HEK293 (cell line): ENCODE measurements around the gene LENEP.

Source experiments
- CTCF ChIA-PET: fragments of 350-600 bp; formaldehyde crosslinking; extraction: SDS; loops from one replicate; lab custom pipeline; 2021; ENCODE audit warnings: antibody characterized with exemption; lab: Yijun Ruan, JAX
- POLR2A ChIA-PET: fragments of 300-600 bp; formaldehyde crosslinking; extraction: SDS; loops from one replicate; lab custom pipeline; 2020; ENCODE audit warnings: antibody characterized with exemption, inconsistent platforms; lab: Yijun Ruan, JAX
- H3K27ac ChIP-seq: fragments of 200-500 bp; sonication (Bioruptor generic); 2 replicates; pipeline ENCODE4 v1.5.1; 2014; ENCODE audit warnings: low read depth, low read length, control low read depth, inconsistent platforms; ENCODE audit errors: extremely low read depth
- H3K36me3 ChIP-seq, 2 experiments: fragments of 200-500 bp in 1 of 2; sonication (Bioruptor generic) in 1 of 2; 1 replicate in 1 of 2; 2 replicates in 1 of 2; pipeline ENCODE4 v1.5.1; 2014 to 2017; ENCODE audit warnings: inconsistent platforms in 2 of 2, low read length in 2 of 2; ENCODE audit not compliant: control insufficient read depth in 2 of 2, insufficient read depth in 1 of 2
- H3K4me1 ChIP-seq: fragments of 200-500 bp; sonication (Bioruptor generic); 2 replicates; pipeline ENCODE4 v1.5.1; 2014; ENCODE audit warnings: mild to moderate bottlenecking, low read length, inconsistent platforms; ENCODE audit not compliant: control insufficient read depth, insufficient read depth
- H3K4me3 ChIP-seq: 2 replicates; pipeline ENCODE4 v1.5.1; 2011; ENCODE audit warnings: low read depth, mild to moderate bottlenecking, control low read depth, low read length, moderate library complexity
- H3K9me3 ChIP-seq: fragments of 200-500 bp; sonication (Bioruptor generic); 2 replicates; pipeline ENCODE4 v1.5.1; 2014; ENCODE audit warnings: low read depth, low read length, inconsistent platforms; ENCODE audit not compliant: control insufficient read depth, insufficient read depth
- EGR2 ChIP-seq: fragments of 450-650 bp; formaldehyde crosslinking; IDR thresholded peaks from 2 replicates; pipeline ENCODE4 v1.5.1; 2016; ENCODE audit warnings: low read depth, missing biosample characterization, missing genetic modification characterization
- FEZF1 ChIP-seq: fragments of 450-650 bp; formaldehyde crosslinking; IDR thresholded peaks from 2 replicates; pipeline ENCODE4 v1.5.1; 2016; ENCODE audit warnings: missing biosample characterization, missing genetic modification characterization
- GFI1B ChIP-seq: fragments of 450-650 bp; formaldehyde crosslinking; IDR thresholded peaks from 2 replicates; pipeline ENCODE4 v1.5.1; 2016; ENCODE audit warnings: missing biosample characterization, missing genetic modification characterization
- GLIS1 ChIP-seq: fragments of 450-650 bp; formaldehyde crosslinking; IDR thresholded peaks from 2 replicates; pipeline ENCODE4 v1.5.1; 2016; ENCODE audit warnings: missing biosample characterization, missing genetic modification characterization
- KLF17 ChIP-seq: fragments of 450-650 bp; formaldehyde crosslinking; IDR thresholded peaks from 2 replicates; pipeline ENCODE4 v1.5.1; 2016; ENCODE audit warnings: missing biosample characterization, missing genetic modification characterization
- PRDM1 ChIP-seq: fragments of 450-650 bp; formaldehyde crosslinking; IDR thresholded peaks from 2 replicates; pipeline ENCODE4; 2016; ENCODE audit warnings: missing biosample characterization, missing genetic modification characterization
- PRDM10 ChIP-seq: fragments of 450-650 bp; formaldehyde crosslinking; IDR thresholded peaks from 2 replicates; pipeline ENCODE4 v1.5.1; 2016; ENCODE audit warnings: missing biosample characterization, missing genetic modification characterization
- REPIN1 ChIP-seq: fragments of 450-650 bp; formaldehyde crosslinking; IDR thresholded peaks from 2 replicates; pipeline ENCODE4 v1.5.1; 2017; ENCODE audit warnings: missing biosample characterization, missing genetic modification characterization, low read depth
- WT1 ChIP-seq: fragments of 450-650 bp; formaldehyde crosslinking; IDR thresholded peaks from 2 replicates; pipeline ENCODE4 v1.5.1; 2016; ENCODE audit warnings: missing biosample characterization, missing genetic modification characterization
- ZBTB21 ChIP-seq: fragments of 450-650 bp; formaldehyde crosslinking; IDR thresholded peaks from 2 replicates; pipeline ENCODE4 v1.5.1; 2017; ENCODE audit warnings: missing biosample characterization, missing genetic modification characterization
- ZFHX2 ChIP-seq: fragments of 450-650 bp; formaldehyde crosslinking; conservative IDR thresholded peaks from 2 replicates; pipeline ENCODE4 v1.5.1; 2016; ENCODE audit warnings: missing biosample characterization, missing genetic modification characterization
- ZIC2 ChIP-seq: fragments of 450-650 bp; formaldehyde crosslinking; IDR thresholded peaks from 2 replicates; pipeline ENCODE4 v1.5.1; 2016; ENCODE audit warnings: missing biosample characterization, missing genetic modification characterization
- ZNF138 ChIP-seq: fragments of 450-650 bp; formaldehyde crosslinking; IDR thresholded peaks from 2 replicates; pipeline ENCODE4 v1.5.1; 2016; ENCODE audit warnings: missing biosample characterization, missing genetic modification characterization, borderline replicate concordance
- ZNF280D ChIP-seq: fragments of 450-650 bp; formaldehyde crosslinking; IDR thresholded peaks from 2 replicates; pipeline ENCODE4 v1.5.1; 2016; ENCODE audit warnings: missing biosample characterization, missing genetic modification characterization
- ZNF362 ChIP-seq: fragments of 450-650 bp; formaldehyde crosslinking; IDR thresholded peaks from 2 replicates; pipeline ENCODE4 v1.5.1; 2016; ENCODE audit warnings: missing biosample characterization, missing genetic modification characterization
- ZNF416 ChIP-seq: fragments of 450-650 bp; formaldehyde crosslinking; IDR thresholded peaks from 2 replicates; pipeline ENCODE4 v1.5.1; 2016; ENCODE audit warnings: missing biosample characterization, missing genetic modification characterization
- ZNF510 ChIP-seq: fragments of 450-650 bp; formaldehyde crosslinking; IDR thresholded peaks from 2 replicates; pipeline ENCODE4 v1.5.1; 2018; ENCODE audit warnings: mild to moderate bottlenecking, missing genetic modification characterization, missing biosample characterization; ENCODE audit not compliant: insufficient replicate concordance
- ZNF623 ChIP-seq: fragments of 450-650 bp; formaldehyde crosslinking; IDR thresholded peaks from 2 replicates; pipeline ENCODE4 v1.5.1; 2016; ENCODE audit warnings: missing biosample characterization, missing genetic modification characterization
- ZNF704 ChIP-seq: fragments of 450-650 bp; formaldehyde crosslinking; IDR thresholded peaks from 2 replicates; pipeline ENCODE4 v1.5.1; 2016; ENCODE audit warnings: missing biosample characterization, missing genetic modification characterization
- ZSCAN16 ChIP-seq: fragments of 450-650 bp; formaldehyde crosslinking; IDR thresholded peaks from 2 replicates; pipeline ENCODE4 v1.5.1; 2016; ENCODE audit warnings: missing biosample characterization, missing genetic modification characterization

Gene LENEP

GRCh38 chr1:155037043-155037442 lies 43.7 kb downstream of the LENEP start (continued):
- no peak for TF ChIP-seq ZNF280D (tag by site-specific recombination)
- no peak for TF ChIP-seq GFI1B
- no peak for TF ChIP-seq ZNF704 (tag by site-specific recombination)
- TF ChIP-seq ZNF362 (tag by site-specific recombination), result no peak
- no peak for TF ChIP-seq ZNF416
- TF ChIP-seq ZBTB21, result no peak
- peak; percentile 73 for TF ChIP-seq ZIC2
- TF ChIP-seq REPIN1 (tag by site-specific recombination), result no peak

- Histone ChIP-seq H3K4me1 (no peaks in the 10 kb centered on the region), H3K27ac (no peak overlapping the region), H3K9me3 (no peaks in the 10 kb centered on the region), H3K36me3 (no peaks in the 10 kb centered on the region), H3K4me3 (no peak overlapping the region)
- TF ChIP-seq ZSCAN16 (tag by site-specific recombination), result no peak
- peak; percentile 64 for TF ChIP-seq ZFHX2 (tag by site-specific recombination)
- TF ChIP-seq EGR2 (tag by site-specific recombination), result peak; percentile 63
- ChIA-PET POLR2A (interaction anchor here (0.7 to 0.8 kb wide), 2 partner anchors 412 to 479 kb away, joined by 4 to 7 read pairs; no protein-coding TSS in a partner anchor), CTCF (interaction anchor here (0.8 to 7.4 kb wide), 8 partner anchors 11 to 47 kb away, joined by 3 to 38 read pairs (median 4); partner anchors contain the start of gene ADAM15)
Observed at GRCh38 chr1:155037851-155038441, 44.6 kb downstream of the LENEP start.

- Histone ChIP-seq H3K9me3 (no peaks in the 10 kb centered on the region), H3K27ac (no peak overlapping the region), H3K36me3 (no peaks in the 10 kb centered on the region), H3K4me1 (no peaks in the 10 kb centered on the region), H3K4me3 (no peak overlapping the region)
- ChIA-PET CTCF (interaction anchor here (0.6 to 7.4 kb wide), 10 partner anchors 10 to 81 kb away, joined by 3 to 38 read pairs (median 4); partner anchors contain the start of genes ADAM15 and PYGO2), POLR2A (no interaction called here)
- peak; percentile 38; the same call in 1 of the 2 replicates for TF ChIP-seq ZSCAN16 (tag by site-specific recombination)
- peak; percentile 71 for TF ChIP-seq KLF17 (tag by site-specific recombination)
- no peak for TF ChIP-seq FEZF1 (tag by site-specific recombination)
- no peak for TF ChIP-seq ZNF623
- peak; percentile 55 for TF ChIP-seq WT1
- no peak for TF ChIP-seq ZNF510 (tag by site-specific recombination)
- TF ChIP-seq PRDM10 (tag by site-specific recombination), result 0 out of 2 replicates have a peak, but pooled peaks have one; percentile 30
- peak; percentile 33; the same call in 1 of the 2 replicates for TF ChIP-seq GLIS1 (tag by site-specific recombination)
- no peak for TF ChIP-seq ZNF138 (tag by site-specific recombination)
- TF ChIP-seq PRDM1 (tag by site-specific recombination), result 0 out of 2 replicates have a peak, but pooled peaks have one; percentile 25
Observed at GRCh38 chr1:155038602-155039307, 45.4 kb downstream of the LENEP start.
